Neural cell (in vitro differentiated cells): Measurements from ENCODE around the gene CPNE1.

Experiments used
- CTCF ChIP-seq: fragments of 450-650 bp; IDR thresholded peaks from 2 replicates; pipeline ENCODE4 v1.5.1; 2014; ENCODE audit warnings: antibody characterized with exemption, mild to moderate bottlenecking, moderate library complexity; ENCODE audit not compliant: poor library complexity, severe bottlenecking
- EP300 ChIP-seq: fragments of 450-650 bp; conservative IDR thresholded peaks from 2 replicates; pipeline ENCODE4 v1.6.1; 2014; ENCODE audit warnings: antibody characterized with exemption, mild to moderate bottlenecking, moderate library complexity; ENCODE audit not compliant: poor library complexity, severe bottlenecking
- EZH2 ChIP-seq: fragments of 200-600, 300-800 bp; shearing (Covaris generic), sonication (generic); IDR thresholded peaks from 2 replicates; pipeline ENCODE4 v1.6.1; 2014; ENCODE audit warnings: antibody characterized with exemption, low read length, borderline replicate concordance, mild to moderate bottlenecking; ENCODE audit not compliant: insufficient read depth, poor library complexity, severe bottlenecking
- MXI1 ChIP-seq: fragments of 450-650 bp; conservative IDR thresholded peaks from 2 replicates; pipeline ENCODE4 v1.6.1; 2014; ENCODE audit warnings: antibody characterized with exemption, mild to moderate bottlenecking; ENCODE audit not compliant: poor library complexity, severe bottlenecking
- POLR2AphosphoS5 ChIP-seq: IDR thresholded peaks from 2 replicates; pipeline ENCODE4 v1.6.1; 2012
- RAD21 ChIP-seq: fragments of 450-650 bp; conservative IDR thresholded peaks from 2 replicates; pipeline ENCODE4 v1.6.1; 2014; ENCODE audit warnings: antibody characterized with exemption, mild to moderate bottlenecking, moderate library complexity
- SMC3 ChIP-seq: fragments of 450-650 bp; conservative IDR thresholded peaks from 2 replicates; pipeline ENCODE4 v1.6.1; 2014; ENCODE audit warnings: antibody characterized with exemption, mild to moderate bottlenecking, moderate library complexity; ENCODE audit not compliant: poor library complexity
- TAF1 ChIP-seq: IDR thresholded peaks from 2 replicates; pipeline ENCODE4 v1.6.1; 2012; ENCODE audit warnings: low read depth
- TF ChIP-seq, protein P1 (sequence below): IDR thresholded peaks from 2 replicates; pipeline ENCODE4 v1.6.1; 2012; ENCODE audit warnings: borderline replicate concordance

- TF ChIP-seq CTCF (no peak), MXI1 (no peak), RAD21 (no peak), POLR2AphosphoS5 (no peak), EP300 (no peak), SMC3 (no peak), EZH2 (no peak), TAF1 (no peak)
- TF ChIP-seq, protein P1, sequence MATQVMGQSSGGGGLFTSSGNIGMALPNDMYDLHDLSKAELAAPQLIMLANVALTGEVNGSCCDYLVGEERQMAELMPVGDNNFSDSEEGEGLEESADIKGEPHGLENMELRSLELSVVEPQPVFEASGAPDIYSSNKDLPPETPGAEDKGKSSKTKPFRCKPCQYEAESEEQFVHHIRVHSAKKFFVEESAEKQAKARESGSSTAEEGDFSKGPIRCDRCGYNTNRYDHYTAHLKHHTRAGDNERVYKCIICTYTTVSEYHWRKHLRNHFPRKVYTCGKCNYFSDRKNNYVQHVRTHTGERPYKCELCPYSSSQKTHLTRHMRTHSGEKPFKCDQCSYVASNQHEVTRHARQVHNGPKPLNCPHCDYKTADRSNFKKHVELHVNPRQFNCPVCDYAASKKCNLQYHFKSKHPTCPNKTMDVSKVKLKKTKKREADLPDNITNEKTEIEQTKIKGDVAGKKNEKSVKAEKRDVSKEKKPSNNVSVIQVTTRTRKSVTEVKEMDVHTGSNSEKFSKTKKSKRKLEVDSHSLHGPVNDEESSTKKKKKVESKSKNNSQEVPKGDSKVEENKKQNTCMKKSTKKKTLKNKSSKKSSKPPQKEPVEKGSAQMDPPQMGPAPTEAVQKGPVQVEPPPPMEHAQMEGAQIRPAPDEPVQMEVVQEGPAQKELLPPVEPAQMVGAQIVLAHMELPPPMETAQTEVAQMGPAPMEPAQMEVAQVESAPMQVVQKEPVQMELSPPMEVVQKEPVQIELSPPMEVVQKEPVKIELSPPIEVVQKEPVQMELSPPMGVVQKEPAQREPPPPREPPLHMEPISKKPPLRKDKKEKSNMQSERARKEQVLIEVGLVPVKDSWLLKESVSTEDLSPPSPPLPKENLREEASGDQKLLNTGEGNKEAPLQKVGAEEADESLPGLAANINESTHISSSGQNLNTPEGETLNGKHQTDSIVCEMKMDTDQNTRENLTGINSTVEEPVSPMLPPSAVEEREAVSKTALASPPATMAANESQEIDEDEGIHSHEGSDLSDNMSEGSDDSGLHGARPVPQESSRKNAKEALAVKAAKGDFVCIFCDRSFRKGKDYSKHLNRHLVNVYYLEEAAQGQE = no peak
Measured at GRCh38 chr20:35648836-35649235, 15.9 kb downstream of the CPNE1 start.
